Transverse colon (tissue), 4 donors: ENCODE measurements around the gene CAMK2D. TPM values are rescaled to one million over a fixed set of nuclear protein-coding genes. Genes with fewer than 3 reads are reported as not detected.

Experiments
- DNase-seq: peaks from one replicate; pipeline ENCODE4 v3.0.0-alpha.2; 2019
- H3K27ac ChIP-seq, 4 donors: fragments of 200-600 bp; sonication (generic); 2 replicates each; pipeline ENCODE4 v1.5.1; 2016 to 2018; ENCODE audit warnings: inconsistent platforms in 4 of 4
- H3K27me3 ChIP-seq: fragments of 200-600 bp; sonication (generic); 2 replicates; pipeline ENCODE4 v1.5.1; 2017; ENCODE audit warnings: inconsistent platforms
- H3K36me3 ChIP-seq, 4 donors: fragments of 200-600 bp; sonication (generic); 2 replicates each; pipeline ENCODE4 v1.5.1; 2017 to 2019; ENCODE audit warnings: inconsistent platforms in 4 of 4
- H3K4me1 ChIP-seq, 4 donors: fragments of 200-600 bp; sonication (generic); 2 replicates each; pipeline ENCODE4 v1.5.1; 2017 to 2020; ENCODE audit warnings: inconsistent platforms in 4 of 4
- H3K4me3 ChIP-seq, 4 donors: fragments of 200-600 bp; sonication (generic); 1 replicate in 1 of 4; 2 replicates in 3 of 4; pipeline versions ENCODE4 v1.5.1 to v1.6.1; 2017 to 2019; ENCODE audit warnings: inconsistent platforms in 4 of 4
- H3K9me3 ChIP-seq, 2 donors: fragments of 200-600 bp; sonication (generic); 2 replicates each; pipeline ENCODE4 v1.5.1; 2017 to 2019; ENCODE audit warnings: inconsistent platforms in 2 of 2
- CTCF ChIP-seq, 5 experiments: fragments of 200-600 bp in 3 of 5; fragments of 450-650 bp in 2 of 5; sonication (generic) in 3 of 5; IDR thresholded peaks; 1 replicate in 2 of 5; 2 replicates in 3 of 5; pipeline ENCODE4 v1.5.1; 2016 to 2017; ENCODE audit warnings: antibody characterized with exemption in 5 of 5, inconsistent platforms in 3 of 5, mild to moderate bottlenecking in 2 of 5, moderate library complexity in 1 of 5
- EP300 ChIP-seq: sonication (generic); formaldehyde crosslinking; IDR thresholded peaks from one replicate; pipeline ENCODE4 v1.6.1; 2017; ENCODE audit warnings: antibody characterized with exemption, low read depth
- POLR2A ChIP-seq: fragments of 450-650 bp; IDR thresholded peaks from one replicate; pipeline ENCODE4 v1.6.1; 2016; ENCODE audit warnings: antibody characterized with exemption, mild to moderate bottlenecking, moderate library complexity
- POLR2AphosphoS5 ChIP-seq, 3 donors: sonication (generic); formaldehyde crosslinking; IDR thresholded peaks; one replicate each; pipeline ENCODE4 v1.6.1; 2016; ENCODE audit warnings: antibody characterized with exemption in 3 of 3
- WGBS, 2 donors: methylation state at CpG; one replicate each; pipeline ENCODE4 v1.1.5; 2018; ENCODE audit warnings: low coverage in 1 of 2; 5-methylcytosine and 5-hydroxymethylcytosine counted together
- in situ Hi-C, 4 donors: fragments of 200-750 bp; cut with MboI; loops; one replicate each; pipeline versions ENCODE4 v1.15.0 to v1.15.1; 2017; ENCODE audit warnings: low sequenced_read_pairs in 3 of 4, low pct_ligation_motif_present in 1 of 4, low pct_unique_long_range_greater_than_20kb in 1 of 4
- intact Hi-C: fragments of 100-400 bp; cut with DNase I; formaldehyde crosslinking; loops from one replicate; pipeline ENCODE4 v1.15.1; 2023; ENCODE audit warnings: low total_unique reads
- total RNA-seq, 4 donors: library from RNA; depleted of rRNA; stranded (reverse); fragments of >200 nt; gene quantifications; one replicate each; pipeline ENCODE4 v1.1.0, GENCODE V29; 2016

CAMK2D gene
- total RNA-seq, 4 donors from 2014 or later: 54.5 to 107 (median 84.7) TPM

GRCh38 chr4:113467581-113467980 lies 294.0 kb downstream of the CAMK2D start:
- H3K36me3 ChIP-seq: peaks cover 0 to 23% (median 5%) of the 10 kb centered on the region in 4 donors
- intact Hi-C loops (no loop called here), in situ Hi-C loops (no loop called here)
- no peaks in the 10 kb centered on the region for H3K27me3 ChIP-seq
- peaks cover 0 to 45% (median 14%) of the 10 kb centered on the region in 4 donors for H3K4me1 ChIP-seq
- H3K9me3 ChIP-seq: no peaks in the 10 kb centered on the region
- H3K27ac ChIP-seq: peak overlapping the region; percentile 75 to 85 (median 84)
- no peak for DNase-seq
- TF ChIP-seq CTCF (IDR thresholded peaks at IDR 0.05): no peak
- peak; percentile 32 to 46 (median 32) for TF ChIP-seq POLR2AphosphoS5 (IDR thresholded peaks at IDR 0.05)
- 61% methylated on average over 2 of the region's 2 CpGs; no CpG with 5 or more reads in 1 of the 2 donors for WGBS, 2 donors
- H3K4me3 ChIP-seq: no peak overlapping the region

- Histone ChIP-seq H3K27ac (no peak overlapping the region), H3K36me3 (peaks cover 0 to 45% (median 8%) of the 10 kb centered on the region in 4 donors), H3K4me3 (no peak overlapping the region), H3K4me1 (peaks cover 0 to 7% (median 0%) of the 10 kb centered on the region in 4 donors), H3K9me3 (no peaks in the 10 kb centered on the region), H3K27me3 (no peaks in the 10 kb centered on the region)
- no peak for TF ChIP-seq POLR2AphosphoS5 (IDR thresholded peaks at IDR 0.05)
- intact Hi-C loops (no loop called here), in situ Hi-C loops (no loop called here)
- no peak for DNase-seq
- 95% methylated on average over 1 of the region's 1 CpG; no CpG with 5 or more reads in 1 of the 2 donors for WGBS, 2 donors
Measured at GRCh38 chr4:113462286-113462685, 299.3 kb downstream of the CAMK2D start.

GRCh38 chr4:113461281-113461680 lies 300.3 kb downstream of the CAMK2D start:
- peaks cover 0 to 50% (median 8%) of the 10 kb centered on the region in 4 donors for H3K36me3 ChIP-seq

GRCh38 chr4:113457886-113458285 lies 303.7 kb downstream of the CAMK2D start:
- in situ Hi-C loops: no loop called here
- H3K4me3 ChIP-seq: no peak overlapping the region
- H3K4me1 ChIP-seq: peaks cover 0 to 3% (median 0%) of the 10 kb centered on the region in 4 donors
- no peaks in the 10 kb centered on the region for H3K27me3 ChIP-seq
- H3K27ac ChIP-seq: no peak overlapping the region
- intact Hi-C loops: no loop called here
- no peak for DNase-seq
- H3K36me3 ChIP-seq: peaks cover 0 to 28% (median 5%) of the 10 kb centered on the region in 4 donors
- TF ChIP-seq POLR2AphosphoS5 (IDR thresholded peaks at IDR 0.05) (no peak), CTCF (IDR thresholded peaks at IDR 0.05) (no peak), EP300 (no peak), POLR2A (no peak)
- no peaks in the 10 kb centered on the region for H3K9me3 ChIP-seq

More at GRCh38 chr4:113461281-113461680, 300.3 kb downstream of the CAMK2D start:
- in situ Hi-C loops (no loop called here), intact Hi-C loops (no loop called here)
- Histone ChIP-seq H3K27ac (no peak overlapping the region), H3K4me3 (no peak overlapping the region), H3K27me3 (no peaks in the 10 kb centered on the region), H3K9me3 (no peaks in the 10 kb centered on the region), H3K4me1 (no peaks in the 10 kb centered on the region)
- DNase-seq: no peak
- TF ChIP-seq CTCF (IDR thresholded peaks at IDR 0.05): no peak
- TF ChIP-seq POLR2AphosphoS5 (IDR thresholded peaks at IDR 0.05): no peak
- TF ChIP-seq POLR2A: no peak
- no peak for TF ChIP-seq EP300

- no peaks in the 10 kb centered on the region for H3K9me3 ChIP-seq
- H3K27ac ChIP-seq: no peak overlapping the region
- in situ Hi-C loops: no loop called here
- no peak for DNase-seq
- peaks cover 0 to 28% (median 5%) of the 10 kb centered on the region in 4 donors for H3K36me3 ChIP-seq
- H3K27me3 ChIP-seq: no peaks in the 10 kb centered on the region
- intact Hi-C loops: no loop called here
- H3K4me1 ChIP-seq: peaks cover 0 to 5% (median 0%) of the 10 kb centered on the region in 4 donors
- 97% methylated on average over 7 to 8 of the region's 8 CpGs for WGBS, 2 donors
- no peak for TF ChIP-seq EP300
- H3K4me3 ChIP-seq: no peak overlapping the region
Measured at GRCh38 chr4:113457121-113457520, 304.4 kb downstream of the CAMK2D start.
